Ureter (tissue), 1 donor: ENCODE measurements around the gene RPS6KA2. TPM values are rescaled to one million over a fixed set of nuclear protein-coding genes. Genes with fewer than 3 reads are reported as not detected.

ENCODE experiments used
- DNase-seq: peaks from one replicate; pipeline ENCODE4 v3.0.0-alpha.2; 2020; ENCODE audit warnings: low spot score
- total RNA-seq: library from RNA; stranded (reverse); gene quantifications from one replicate; pipeline ENCODE4 v1.2.4, GENCODE V29; 2023
- donor health status: DM: yes; HTN: yes; CAD: no.

Gene RPS6KA2
- total RNA-seq, 1 donor from 2014 or later, result 85.3 TPM

DNA sequence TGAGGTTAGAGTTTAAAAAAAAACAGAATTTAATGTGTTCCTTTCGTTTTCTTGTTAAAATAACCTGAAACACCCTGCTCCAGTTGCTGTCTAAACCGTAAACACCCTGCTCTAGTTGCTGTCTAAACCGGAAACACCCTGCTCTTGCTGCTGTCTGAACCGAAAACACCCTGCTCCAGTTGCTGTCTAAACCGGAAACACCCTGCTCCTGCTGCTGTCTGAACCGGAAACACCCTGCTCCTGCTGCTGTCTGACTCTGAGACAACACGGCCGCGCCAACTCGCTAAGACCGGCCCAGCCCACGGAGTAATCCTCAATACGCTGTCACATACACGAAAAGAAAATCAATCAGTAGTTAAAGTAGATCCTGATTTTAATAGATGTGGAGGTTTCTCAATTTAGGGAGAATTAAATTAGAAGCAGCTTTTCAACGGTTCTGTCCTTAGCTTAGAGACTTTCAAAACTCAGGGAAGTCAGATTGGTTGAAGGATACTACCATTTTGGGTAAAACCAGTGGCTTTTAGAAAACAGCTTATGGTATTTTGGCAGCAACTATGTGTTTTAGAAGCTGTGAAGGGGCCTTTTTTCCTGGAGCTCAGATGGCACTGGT, 138.9 kb downstream of the RPS6KA2 start:
- no peak for DNase-seq

DNA sequence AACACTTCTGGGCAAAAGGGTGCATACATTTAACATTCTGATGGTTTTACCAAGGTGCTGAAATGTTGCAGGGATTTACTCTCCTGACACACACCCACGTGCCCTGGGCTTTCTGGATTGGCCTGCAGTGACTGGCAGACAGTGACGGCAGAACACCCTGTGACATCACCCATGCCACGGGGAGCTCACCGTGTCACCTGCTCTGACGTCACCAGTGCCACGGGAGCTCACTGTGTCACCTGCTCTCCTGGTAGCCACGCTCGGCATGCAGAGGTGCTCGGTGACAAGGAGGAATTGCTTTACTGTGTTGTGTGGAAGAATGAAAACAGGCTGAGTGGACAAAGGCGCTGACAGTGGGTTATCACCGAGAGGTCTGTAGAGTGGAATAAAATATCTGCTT, 139.9 kb downstream of the RPS6KA2 start:
- DNase-seq, result no peak

DNA sequence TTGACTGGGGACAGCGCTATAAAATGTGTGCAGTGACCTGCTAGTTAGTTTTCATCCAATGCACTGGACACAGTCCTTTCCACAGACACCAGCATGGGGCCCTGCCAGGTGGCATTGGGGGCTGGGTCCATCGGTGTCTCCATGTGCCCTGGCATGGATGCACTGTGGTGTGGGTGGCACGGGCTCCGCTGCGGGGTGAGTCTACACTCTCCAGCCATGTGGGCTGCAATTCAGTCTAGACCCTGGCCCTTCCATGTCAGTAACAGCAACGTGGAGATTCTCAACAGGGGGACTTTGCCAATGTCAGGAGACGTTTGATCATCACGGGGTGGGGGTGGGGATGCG, 140.5 kb downstream of the RPS6KA2 start:
- DNase-seq, result no peak

DNA sequence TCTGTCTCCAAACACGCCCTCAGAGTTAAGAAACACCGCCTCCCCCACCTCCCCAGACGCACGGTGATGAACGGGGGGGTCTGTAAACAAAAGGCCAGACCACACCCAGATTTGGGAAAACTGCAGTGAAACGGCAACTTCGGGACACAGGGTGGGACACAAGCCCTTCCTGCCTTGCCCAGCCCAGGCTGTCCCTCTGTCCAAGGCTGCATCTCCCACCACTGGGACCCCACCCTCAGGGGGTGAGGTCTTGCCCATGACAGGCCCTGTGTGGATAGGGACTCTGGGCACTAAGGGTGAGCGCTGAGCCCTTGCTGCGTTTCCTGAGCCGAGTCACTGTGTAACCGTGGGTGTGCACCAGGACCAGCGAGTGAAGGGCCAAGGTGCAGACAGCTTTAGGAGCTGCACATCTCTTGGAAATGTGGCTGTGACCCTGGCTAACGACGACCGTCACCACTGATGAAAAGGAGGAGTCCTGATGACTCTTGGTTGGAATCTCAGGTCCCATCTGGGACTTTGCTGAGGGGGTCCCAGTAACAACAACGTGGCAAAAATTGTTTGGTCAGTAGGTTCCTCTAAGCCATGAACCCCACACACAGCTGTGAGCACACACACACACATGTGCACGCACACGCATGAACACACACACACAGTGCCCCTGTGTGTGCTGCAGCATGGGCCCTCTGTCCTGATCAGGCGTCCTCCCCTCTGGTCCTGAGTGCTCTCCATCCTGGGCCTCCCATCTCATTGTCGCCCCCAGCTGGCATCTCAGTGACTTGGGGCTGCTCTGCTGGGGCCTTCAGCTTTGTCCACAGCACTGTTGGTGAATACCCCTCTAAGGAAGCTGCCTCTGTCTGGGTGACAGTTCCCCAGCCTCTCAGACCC, 141.2 kb downstream of the RPS6KA2 start:
- no peak for DNase-seq

DNA sequence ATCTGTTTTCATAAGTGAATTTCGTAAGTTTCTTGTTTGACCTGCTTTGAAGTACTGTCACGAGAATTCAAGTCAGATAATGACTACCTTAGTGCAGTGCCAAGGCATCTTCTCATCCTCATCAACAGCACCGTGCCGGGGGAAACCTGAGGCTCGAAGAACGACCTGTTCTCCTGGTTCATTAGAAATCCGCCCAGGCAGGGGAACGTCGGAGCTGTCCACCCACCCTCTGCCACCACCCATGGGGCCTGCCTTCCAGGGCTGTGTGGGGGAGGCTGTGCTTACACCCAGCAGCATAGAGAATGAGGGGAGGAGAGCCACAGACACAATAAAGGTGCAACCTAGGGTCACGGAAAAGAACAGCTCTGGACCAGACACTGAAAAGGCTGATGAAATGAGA, 142.2 kb downstream of the RPS6KA2 start:
- DNase-seq, result no peak

DNA sequence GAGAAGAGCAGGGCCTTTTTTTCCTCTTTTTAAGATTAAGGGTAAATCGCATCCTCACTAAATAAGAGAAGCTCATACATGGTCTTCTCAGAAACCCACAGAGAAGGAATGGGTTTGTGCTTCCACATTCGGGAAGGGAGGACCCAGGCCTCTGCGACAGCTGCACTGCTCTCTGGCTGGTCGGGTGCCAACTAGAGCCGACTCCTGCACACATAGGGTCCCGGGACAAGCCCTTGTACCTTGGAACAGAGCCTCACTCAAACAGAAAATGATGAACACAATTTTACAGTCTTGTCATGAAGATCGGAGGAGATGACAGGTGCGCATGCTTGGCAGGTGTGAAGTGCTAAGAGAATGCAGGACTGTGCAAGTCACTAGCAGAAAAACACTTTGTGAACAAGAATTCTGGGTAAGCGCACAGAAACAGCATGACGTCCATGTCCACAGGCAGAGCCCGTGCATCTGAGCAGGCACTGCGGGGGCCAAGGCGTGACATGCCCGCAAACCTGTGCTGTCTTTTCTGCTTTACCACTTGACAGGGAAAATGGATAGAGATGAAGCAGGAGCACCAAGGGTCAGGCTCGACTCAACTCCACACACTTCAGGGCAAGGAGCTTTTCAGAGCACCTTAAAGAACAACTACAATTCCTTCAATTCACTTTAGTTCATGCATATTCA, 143.3 kb downstream of the RPS6KA2 start:
- DNase-seq, result no peak

DNA sequence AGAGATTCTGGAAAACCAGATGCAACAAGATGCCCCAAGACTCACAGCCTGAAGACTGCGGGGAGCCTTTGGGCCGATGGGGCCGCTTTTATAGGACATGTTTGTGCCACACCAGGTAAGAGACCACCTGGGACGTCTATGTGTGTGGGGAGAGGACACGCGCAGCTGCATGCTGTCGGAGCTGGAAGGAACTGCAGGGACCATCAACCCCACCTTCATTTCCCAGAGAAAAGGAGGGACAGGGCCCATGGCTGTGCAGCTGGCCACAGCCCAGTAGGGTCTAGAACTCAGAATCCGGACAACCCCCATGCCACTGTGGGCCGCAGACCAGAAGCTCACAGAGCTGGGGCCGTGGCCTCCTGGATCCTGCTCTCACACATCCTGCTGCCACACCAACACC, 144.0 kb downstream of the RPS6KA2 start:
- no peak for DNase-seq

DNA sequence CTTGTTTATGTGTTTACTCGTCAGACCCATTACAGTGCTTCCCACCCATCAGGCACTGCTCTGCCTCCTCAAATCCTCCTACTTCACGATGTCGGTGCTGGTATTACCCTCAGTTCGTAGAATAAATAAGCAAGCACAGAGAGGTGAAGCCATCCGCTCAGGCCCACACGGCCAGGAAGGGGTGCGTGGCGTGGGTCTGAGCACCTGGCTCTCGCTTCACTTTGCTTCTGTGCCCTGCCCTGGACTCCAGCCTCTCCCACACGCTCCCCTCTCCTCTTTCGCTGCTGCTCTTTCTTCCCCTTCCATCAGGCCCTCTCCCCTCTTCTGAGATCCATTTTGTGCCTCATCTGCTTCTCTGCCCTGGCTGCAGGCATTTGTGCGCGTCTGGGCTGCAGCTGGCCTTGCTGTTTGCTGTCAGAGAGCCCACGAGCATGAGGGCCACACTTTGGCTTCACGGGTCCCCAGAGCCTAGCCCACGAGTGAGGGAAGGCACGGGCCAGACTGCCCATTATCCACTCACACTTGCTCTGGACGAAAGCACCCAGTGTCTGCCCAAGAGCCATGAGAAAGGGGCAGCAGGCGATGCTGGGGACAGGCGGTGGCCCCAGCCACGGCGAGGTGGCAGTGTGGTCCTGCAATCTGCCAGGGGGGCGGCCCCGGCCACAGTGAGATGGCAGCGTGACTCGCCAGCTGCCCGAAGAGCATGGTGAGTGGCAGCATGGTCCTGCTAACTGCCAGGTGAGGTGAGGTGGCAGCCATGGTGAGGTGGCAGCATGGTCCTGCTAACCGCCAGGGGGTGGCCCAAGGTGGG, 148.1 kb downstream of the RPS6KA2 start:
- DNase-seq, result no peak

DNA sequence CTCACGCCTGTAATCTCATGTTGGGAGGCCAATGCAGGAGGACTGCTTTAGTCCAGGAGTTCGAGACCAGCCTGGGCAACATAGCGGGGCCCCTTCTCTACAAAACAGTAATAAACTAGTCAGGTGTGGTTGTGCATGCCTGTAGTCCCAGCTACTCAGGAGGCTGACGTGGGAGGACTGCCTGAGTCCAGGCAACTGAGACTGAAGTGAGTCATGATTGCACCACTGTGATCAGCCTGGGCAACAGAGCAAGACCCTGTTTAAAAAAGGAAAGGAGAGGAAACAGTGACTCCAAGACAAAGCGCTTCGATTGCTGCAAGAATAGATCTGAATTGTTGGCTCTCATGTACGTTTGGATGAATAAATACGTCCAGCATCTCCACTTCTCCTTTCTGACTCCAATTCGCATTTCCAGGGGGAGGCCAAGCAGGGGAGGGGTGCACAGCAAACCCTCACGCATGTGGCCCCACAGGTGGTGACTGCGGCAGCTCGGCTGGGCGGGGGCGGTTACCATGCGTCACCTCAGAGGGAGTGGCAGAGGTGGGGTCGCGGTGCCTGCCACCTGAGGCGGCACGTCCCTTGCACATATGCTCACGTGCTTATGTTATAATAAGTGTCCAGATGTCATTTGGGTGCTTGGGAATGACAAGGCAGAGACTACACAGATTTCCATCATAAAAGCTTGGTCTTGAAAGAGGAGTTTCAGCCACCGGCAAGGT, 149.2 kb downstream of the RPS6KA2 start:
- DNase-seq, result no peak

DNA sequence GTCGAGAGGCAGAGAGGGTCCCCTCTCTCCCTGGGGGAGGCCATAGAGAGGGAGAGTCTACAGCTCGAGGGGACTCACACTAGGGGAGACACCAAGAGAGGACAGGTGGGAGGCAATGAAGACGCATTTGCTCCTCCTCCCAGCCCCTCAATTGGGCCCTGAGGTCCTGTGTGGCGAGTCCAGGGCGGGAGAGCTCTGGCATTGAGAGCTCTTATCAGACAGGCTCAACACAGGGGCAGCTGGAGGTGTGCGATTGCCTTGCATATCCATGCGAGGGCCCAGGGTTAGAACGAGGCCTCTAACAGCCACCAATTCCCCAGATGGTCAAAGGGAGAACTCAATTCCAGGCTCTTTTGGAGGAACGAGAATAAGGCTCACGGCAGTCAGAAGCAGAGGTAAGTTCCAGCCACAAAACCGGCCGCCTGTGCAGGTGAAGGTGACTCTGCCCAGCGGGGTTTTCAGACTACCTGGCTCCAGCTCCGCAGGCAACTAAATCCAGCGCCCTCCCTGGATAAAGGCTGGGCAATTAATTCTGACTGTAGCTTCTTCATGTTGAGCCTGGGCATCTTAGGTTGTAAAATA, 150.3 kb downstream of the RPS6KA2 start:
- no peak for DNase-seq

DNA sequence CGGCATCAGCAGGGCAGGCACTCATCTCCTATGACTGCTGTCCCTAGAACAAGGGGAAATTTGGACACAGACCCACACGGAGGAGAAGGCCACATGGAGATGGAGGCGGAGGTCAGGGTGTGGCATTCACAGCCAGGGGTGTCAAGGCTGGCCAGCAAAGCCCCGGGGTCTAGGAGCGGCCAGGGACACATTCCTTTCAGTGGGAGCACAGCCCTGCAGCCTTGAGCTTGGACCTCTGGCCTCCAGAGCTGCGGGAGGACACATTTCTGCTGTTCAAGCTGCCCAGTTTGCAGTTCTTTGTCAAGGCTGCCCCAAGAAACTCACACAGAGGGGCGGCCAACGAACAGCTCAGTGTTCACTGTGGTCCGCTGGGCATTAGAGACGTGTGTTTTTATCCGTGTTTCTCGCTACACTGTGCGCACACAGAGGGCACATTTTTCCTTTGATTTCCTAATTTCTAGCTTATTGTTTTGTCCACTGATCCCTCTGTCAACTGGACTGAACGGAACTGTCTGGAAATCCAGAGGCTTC, 150.9 kb downstream of the RPS6KA2 start:
- no peak for DNase-seq

DNA sequence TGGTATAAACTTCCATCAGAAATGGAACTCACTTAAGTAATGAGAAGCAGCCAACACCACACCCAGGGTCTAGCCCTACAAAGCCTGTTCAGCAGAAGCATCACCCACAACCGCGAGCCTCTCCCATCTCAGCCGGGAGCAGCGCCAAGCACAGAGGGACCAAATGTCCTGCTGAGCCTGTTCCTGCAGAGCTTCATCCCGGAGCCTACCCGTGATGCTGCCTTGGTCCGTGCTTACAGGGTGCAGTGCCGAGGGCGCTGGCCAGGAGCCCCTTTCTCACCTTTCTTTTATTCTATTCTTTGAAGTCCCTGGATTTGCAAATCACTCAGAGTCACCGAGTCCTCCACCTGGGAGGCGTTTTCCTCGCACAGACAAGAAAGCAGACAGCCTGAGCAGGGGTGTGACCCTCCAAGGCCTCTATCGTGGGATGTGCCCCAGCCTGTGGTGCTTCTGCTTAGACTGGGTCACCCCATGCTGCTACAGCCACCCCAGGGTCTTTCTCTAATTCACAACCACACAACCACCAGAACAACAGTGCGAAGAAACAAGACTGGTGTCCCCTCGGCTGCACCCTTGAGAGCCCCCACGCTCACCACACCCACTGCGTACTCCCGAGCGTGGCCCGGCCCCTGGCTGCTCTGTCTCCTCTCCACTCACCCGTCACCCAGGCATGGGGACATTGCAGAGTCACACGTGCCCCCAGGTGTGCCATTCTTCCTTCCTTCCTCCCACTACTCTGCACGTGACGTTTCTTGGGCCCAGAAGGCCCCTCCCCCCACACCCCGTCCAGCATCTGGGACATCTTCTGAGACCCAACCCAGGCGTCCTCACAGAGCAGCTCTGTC, 152.1 kb downstream of the RPS6KA2 start:
- DNase-seq, result no peak

DNA sequence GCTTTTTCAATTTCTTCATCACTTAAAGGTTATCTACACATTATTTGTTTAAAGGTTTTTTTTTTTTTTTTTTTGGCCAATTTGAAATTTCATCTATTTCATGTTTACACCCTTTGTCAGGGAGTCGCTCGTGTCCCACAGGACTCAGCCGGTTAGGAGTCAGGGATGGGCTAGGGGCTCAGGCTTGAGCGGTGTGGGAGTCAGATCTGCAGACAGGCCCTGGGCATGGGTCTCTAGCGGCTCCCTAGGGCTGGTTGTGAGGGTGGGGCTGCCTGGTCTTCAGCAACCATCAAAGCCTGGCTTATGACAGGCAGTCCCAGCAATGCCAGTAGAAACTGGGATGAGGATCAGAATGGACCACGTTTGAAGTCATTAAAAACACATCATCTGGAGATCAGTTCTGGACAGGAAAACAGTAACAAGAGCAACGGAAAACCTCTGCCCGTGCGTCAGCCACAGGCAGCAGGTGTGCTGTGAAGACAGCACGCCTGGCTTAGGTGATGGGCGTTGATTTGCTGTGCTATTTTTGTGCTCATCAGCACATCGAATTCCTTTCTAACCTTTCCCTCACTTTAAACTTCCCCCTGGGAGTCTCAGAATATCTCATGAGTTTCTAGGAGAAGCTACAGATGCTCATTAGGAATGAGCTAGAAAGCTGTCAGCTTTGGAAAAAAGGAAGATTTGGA, 153.0 kb downstream of the RPS6KA2 start:
- no peak for DNase-seq

DNA sequence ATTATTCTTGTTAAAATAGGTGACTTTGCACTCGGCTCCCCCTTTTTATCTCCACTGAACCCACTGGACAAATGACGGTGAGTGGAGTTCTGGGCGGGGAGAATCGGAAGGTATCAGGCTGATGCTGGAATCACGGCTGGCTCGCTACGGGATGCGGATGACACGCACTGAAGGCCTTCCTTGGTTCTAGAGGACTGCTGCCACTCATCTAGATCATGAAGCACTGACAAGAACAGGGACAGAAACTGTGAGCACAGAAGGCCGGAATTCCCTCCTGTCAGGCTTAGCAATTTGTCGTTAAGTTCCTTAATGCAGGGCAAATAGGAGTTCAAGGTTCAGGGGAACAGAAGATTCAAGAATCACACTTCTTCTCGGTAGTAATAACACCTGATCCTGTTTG, 154.4 kb downstream of the RPS6KA2 start:
- DNase-seq, result no peak

DNA sequence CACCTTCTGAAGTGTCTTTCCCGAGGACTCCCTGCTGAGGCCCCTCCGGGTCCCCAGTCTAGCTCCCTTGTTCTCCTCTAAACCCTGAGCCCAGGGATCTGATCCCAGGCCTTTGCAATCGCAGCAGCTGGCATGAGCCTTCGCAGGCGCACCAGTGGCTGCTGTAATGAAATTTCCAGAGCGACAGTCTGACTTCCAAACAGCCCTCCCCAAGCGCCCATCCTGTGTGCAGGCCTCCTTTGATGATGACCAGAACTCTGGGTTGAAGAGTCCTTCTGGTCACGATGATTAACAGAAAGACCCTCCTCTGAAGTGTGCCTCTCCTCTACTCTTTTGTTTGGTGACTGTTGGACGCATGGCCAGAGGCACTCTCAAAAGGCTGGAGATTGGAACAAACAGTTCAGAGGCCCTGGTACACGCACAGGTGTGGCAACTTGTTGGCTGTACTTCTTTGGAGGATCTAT, 155.2 kb downstream of the RPS6KA2 start:
- no peak for DNase-seq

DNA sequence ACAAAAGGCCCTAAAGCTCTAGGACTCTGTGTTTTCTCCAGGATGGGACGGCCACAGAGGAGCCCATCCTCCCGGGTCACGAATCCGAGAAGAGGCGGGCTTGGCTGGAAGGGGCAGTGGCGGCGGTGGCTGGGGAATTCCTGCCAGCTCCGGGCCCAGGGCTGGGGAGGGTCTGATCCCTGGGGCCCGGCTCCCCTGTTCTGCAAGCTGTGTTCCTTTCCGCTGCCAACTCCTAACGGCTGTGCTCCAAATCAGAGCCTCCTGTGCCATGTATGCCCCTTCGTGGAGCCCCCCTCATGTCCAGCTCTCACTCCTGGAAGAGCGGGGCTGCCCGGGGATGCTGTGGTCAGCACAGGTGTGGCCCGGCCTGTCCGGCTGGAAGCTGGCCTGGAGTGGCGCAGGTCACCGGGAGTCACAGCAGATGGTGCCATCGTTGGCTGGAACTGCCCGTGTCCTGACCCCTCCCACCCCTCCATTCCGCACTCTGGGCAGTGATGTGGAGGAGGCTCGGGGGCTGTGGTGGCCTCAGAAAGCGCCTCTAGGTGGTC, 156.1 kb downstream of the RPS6KA2 start:
- DNase-seq, result no peak

DNA sequence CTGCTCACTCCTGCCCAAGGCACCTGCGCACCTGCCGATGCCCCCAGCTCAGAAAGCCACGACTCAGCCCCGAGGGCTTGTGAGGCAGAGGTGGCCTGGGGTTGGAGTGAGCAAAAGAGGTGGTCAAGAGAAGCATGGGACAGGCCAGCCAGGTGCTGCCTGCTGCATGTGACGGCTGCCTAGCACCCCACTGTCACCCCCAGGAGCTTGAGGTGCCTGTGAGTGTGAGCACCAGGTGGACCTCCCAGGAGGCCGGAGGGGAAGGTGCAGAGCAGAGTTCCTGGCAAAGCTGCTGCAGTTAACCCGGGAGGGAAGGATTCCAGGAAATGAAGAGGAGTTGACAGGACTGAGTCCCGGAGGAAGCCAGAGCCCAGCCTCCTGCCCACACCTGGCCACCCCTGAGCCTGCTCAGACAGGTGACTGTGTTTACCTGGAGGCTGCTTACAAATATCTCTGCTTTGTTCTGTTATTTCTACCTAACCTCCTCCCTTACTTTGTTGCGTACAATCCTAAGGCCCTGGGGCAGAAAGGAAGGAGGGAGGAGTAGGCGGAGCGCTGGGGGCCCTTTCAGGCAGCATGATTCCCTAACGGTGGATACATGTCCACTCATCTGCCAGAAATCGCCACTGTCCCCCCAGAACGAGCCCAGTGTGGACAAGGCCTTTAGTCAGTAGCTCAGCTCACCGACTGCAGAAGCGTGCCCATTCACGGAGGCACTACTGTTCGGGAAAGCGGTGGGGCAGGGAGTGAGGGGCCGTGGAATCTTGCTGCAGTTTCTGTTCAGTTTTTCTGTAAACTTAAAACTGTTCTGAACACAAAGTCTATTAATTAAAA, 156.8 kb downstream of the RPS6KA2 start:
- DNase-seq, result no peak

DNA sequence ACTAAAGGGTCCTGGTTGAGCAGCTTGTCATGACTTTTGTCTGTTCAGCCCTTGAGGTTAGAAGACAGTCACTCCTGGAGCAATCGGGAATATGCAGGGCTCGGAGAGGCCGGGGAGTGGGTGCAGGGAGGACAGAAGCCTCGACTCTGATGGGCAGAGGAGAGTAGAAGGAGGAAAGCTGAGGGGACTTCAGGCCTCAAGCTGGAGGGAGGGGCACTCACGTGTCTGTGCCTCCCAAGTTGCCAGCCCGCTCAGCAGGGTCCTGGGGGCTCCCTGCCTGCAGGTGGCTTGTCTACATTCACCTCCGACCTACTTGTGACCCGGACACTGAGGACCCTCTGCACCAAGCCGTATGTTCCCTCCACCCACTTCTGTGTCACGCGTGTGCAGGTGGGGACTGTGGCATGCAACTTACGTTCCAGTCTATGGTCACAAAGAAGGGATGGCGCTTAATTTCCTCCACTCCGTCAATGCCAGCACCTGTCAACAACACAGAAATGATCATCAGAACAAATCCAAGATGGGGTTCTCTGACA, 157.6 kb downstream of the RPS6KA2 start:
- no peak for DNase-seq
